ENCODE results near the gene ARHGEF25.
"Not testable (repeated sequence)": the region's sequence is repeated elsewhere in the genome, so short reads cannot be mapped to it uniquely, and the experiment has no call there.

Gene ARHGEF25

GRCh38 chr12:57586128-57586527 lies 25.1 kb upstream of the ARHGEF25 start:
- DNase-seq, result peak; percentile 22

GRCh38 chr12:57586832-57587429 lies 24.3 kb upstream of the ARHGEF25 start:
- no peak for DNase-seq

- DNase-seq, result not testable (repeated sequence)
Measured at GRCh38 chr12:57588951-57589610, 22.2 kb upstream of the ARHGEF25 start.

- no peak for DNase-seq
Measured at GRCh38 chr12:57590479-57590863, 20.8 kb upstream of the ARHGEF25 start.

GRCh38 chr12:57590864-57591781 lies 20.1 kb upstream of the ARHGEF25 start, which contains the start of gene PIP4K2C:
Gene PIP4K2C (plus strand): TSS chr12:57591192. CDS start chr12:57591290, 98 bp downstream.
- DNase-seq, result peak; percentile 96

- no peak for DNase-seq
Measured at GRCh38 chr12:57591782-57592325, 19.4 kb upstream of the ARHGEF25 start.

- no peak for DNase-seq
Measured at GRCh38 chr12:57592551-57593165, 18.6 kb upstream of the ARHGEF25 start.

GRCh38 chr12:57593187-57593586 lies 18.0 kb upstream of the ARHGEF25 start:
- DNase-seq, result no peak

- DNase-seq, result no peak
Measured at GRCh38 chr12:57600395-57600794, 10.8 kb upstream of the ARHGEF25 start.

GRCh38 chr12:57602544-57602943 lies 8.7 kb upstream of the ARHGEF25 start:
- DNase-seq, result no peak

GRCh38 chr12:57603324-57603723 lies 7.9 kb upstream of the ARHGEF25 start:
- DNase-seq, result no peak

- peak; percentile 38 for DNase-seq
Measured at GRCh38 chr12:57603815-57604453, 7.3 kb upstream of the ARHGEF25 start.

- peak; percentile 77 for DNase-seq
Measured at GRCh38 chr12:57604454-57604991, 6.7 kb upstream of the ARHGEF25 start, which contains the start of gene DTX3. Gene DTX3 (plus strand): TSS chr12:57604824. CDS start chr12:57606518, 1,694 bp downstream.

GRCh38 chr12:57604992-57605810 lies 6.0 kb upstream of the ARHGEF25 start:
- DNase-seq, result peak; percentile 43

- no peak for DNase-seq
Measured at GRCh38 chr12:57605811-57606311, 5.4 kb upstream of the ARHGEF25 start.

GRCh38 chr12:57606399-57606798 lies 4.8 kb upstream of the ARHGEF25 start:
- no peak for DNase-seq

GRCh38 chr12:57606821-57607220 lies 4.4 kb upstream of the ARHGEF25 start:
- DNase-seq, result no peak

- no peak for DNase-seq
Measured at GRCh38 chr12:57607958-57608663, 3.1 kb upstream of the ARHGEF25 start.

- no peak for DNase-seq
Measured at GRCh38 chr12:57609101-57609780, 2.0 kb upstream of the ARHGEF25 start.
